ENCODE results near the gene BUD23. TPM values are rescaled to one million over a fixed set of nuclear protein-coding genes. Genes with fewer than 3 reads are reported as not detected.

Gene BUD23
- total and polyA plus RNA-seq, 9 of the 15 experiments (the other 6 are each of a cell fraction or from before 2014, with no cell fraction given) = 79.5 to 270 (median 150) TPM

DNA sequence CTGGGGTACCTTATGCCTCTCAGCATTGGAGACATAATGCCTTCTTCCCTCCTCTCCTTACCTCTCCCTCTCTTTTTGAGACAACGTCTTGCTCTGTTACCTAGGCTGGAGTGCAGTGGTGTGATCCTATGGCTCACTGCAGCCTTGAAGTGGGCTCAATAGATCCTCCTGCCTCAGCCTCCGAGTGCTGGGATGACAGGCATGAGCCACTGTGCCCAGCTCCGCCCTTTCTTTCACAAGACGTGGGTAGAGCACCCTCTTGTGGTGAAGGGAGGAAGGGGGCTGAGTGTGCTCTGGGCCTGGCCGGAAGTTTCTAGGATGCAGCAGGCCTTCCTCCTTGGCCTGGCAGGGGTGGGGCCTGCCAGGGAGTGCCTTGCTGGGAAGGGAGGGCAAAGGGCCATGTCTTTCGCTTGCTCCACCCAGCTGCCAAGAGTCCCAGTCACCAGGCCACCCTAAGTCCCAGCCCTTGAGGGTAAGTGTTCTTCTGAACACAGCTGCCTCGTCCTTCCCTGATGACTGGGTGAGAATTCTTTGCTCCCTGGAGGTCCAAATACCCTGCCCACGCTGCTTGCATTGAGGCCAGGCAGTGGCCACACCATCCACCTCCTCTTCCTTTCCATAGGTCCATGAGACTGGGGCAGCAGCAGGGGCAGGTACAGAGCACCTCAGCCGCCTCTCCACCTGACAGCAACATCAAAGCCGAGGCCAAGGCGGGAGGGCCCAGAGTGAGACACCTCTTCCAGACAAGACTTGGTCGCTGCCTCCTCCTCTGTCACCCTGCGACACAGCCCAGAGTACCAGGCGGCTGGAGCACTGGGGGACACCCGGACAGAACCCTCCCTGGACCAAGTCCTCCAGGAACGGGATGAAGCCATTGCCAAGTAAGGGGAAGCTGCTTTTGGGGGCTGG is 51.5 kb downstream of the BUD23 start (continued):
- TF ChIP-seq JUND (IDR thresholded peaks at IDR 0.05; ENCODE audit: borderline replicate concordance, low read depth, low read length) (peak; percentile 72), JUND (tag; IDR thresholded peaks at IDR 0.05; ENCODE audit: borderline replicate concordance, low read depth, low read length) (peak; percentile 56; the same call in 1 of the 3 replicates), ETS2 (tag; IDR thresholded peaks at IDR 0.05; ENCODE audit: borderline replicate concordance, poor library complexity, severe bottlenecking) (no peak), ESRRB (CRISPR knock-in tag; IDR thresholded peaks at IDR 0.05; ENCODE audit: borderline replicate concordance) (no peak), ZFP36 (IDR thresholded peaks at IDR 0.05; ENCODE audit: low read depth, low read length, partially characterized antibody) (peak; percentile 46), KLF13 (tag; IDR thresholded peaks at IDR 0.05; ENCODE audit: borderline replicate concordance, low read depth) (no peak), RBM14 (IDR thresholded peaks at IDR 0.05; ENCODE audit: borderline replicate concordance, insufficient read depth, low read depth, low read length) (no peak), TOE1 (IDR thresholded peaks at IDR 0.05; ENCODE audit: borderline replicate concordance) (0 out of 2 replicates have a peak, but pooled peaks have one; percentile 44), TOE1 (CRISPR knock-in tag; IDR thresholded peaks at IDR 0.05; ENCODE audit: borderline replicate concordance, low read depth) (no peak), ELF2 (CRISPR knock-in tag; IDR thresholded peaks at IDR 0.05) (peak; percentile 58; the same call in 1 of the 2 replicates), HNRNPK (IDR thresholded peaks at IDR 0.05; ENCODE audit: low read depth, low read length, poor library complexity, severe bottlenecking) (no peak), PHB2 (IDR thresholded peaks at IDR 0.05; ENCODE audit: low read depth) (no peak), IRF2 (CRISPR knock-in tag; IDR thresholded peaks at IDR 0.05) (no peak), ZNF780A (CRISPR knock-in tag; IDR thresholded peaks at IDR 0.05) (no peak), DDX20 (tag; IDR thresholded peaks at IDR 0.05; ENCODE audit: low read depth) (no peak), MTA2 (IDR thresholded peaks at IDR 0.05; ENCODE audit: low read depth) (no peak), CCAR2 (IDR thresholded peaks at IDR 0.05; ENCODE audit: low read depth, low read length) (no peak), SIN3B (IDR thresholded peaks at IDR 0.05; ENCODE audit: low read depth) (no peak), CREB1 (IDR thresholded peaks at IDR 0.05) (no peak), CREB1 (CRISPR knock-in tag; IDR thresholded peaks at IDR 0.05) (0 out of 2 replicates have a peak, but pooled peaks have one; percentile 53), ELF4 (CRISPR knock-in tag; IDR thresholded peaks at IDR 0.05) (no peak), ZZZ3 (IDR thresholded peaks at IDR 0.05) (no peak), CBX2 (IDR thresholded peaks at IDR 0.05; ENCODE audit: insufficient read depth, low read length, poor library complexity, severe bottlenecking) (no peak), RBFOX2 (IDR thresholded peaks at IDR 0.05; ENCODE audit: low read depth, low read length) (peak; percentile 45; the same call in 1 of the 2 replicates), NEUROD1 (IDR thresholded peaks at IDR 0.05; ENCODE audit: borderline replicate concordance, low read depth, low read length, partially characterized antibody) (peak; percentile 17)
- TF ChIP-seq, protein P1, sequence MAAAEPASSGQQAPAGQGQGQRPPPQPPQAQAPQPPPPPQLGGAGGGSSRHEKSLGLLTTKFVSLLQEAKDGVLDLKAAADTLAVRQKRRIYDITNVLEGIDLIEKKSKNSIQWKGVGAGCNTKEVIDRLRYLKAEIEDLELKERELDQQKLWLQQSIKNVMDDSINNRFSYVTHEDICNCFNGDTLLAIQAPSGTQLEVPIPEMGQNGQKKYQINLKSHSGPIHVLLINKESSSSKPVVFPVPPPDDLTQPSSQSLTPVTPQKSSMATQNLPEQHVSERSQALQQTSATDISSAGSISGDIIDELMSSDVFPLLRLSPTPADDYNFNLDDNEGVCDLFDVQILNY (CRISPR knock-in tag; IDR thresholded peaks at IDR 0.05) = no peak
- TF ChIP-seq, protein P2, sequence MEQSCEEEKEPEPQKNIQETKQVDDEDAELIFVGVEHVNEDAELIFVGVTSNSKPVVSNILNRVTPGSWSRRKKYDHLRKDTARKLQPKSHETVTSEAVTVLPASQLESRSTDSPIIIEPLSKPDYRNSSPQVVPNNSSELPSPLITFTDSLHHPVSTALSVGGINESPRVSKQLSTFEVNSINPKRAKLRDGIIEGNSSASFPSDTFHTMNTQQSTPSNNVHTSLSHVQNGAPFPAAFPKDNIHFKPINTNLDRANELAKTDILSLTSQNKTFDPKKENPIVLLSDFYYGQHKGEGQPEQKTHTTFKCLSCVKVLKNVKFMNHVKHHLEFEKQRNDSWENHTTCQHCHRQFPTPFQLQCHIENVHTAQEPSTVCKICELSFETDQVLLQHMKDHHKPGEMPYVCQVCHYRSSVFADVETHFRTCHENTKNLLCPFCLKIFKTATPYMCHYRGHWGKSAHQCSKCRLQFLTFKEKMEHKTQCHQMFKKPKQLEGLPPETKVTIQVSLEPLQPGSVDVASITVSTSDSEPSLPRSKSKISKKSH (CRISPR knock-in tag; IDR thresholded peaks at IDR 0.05) = no peak
